Mucosa of gallbladder (tissue), 1 donor: ENCODE measurements around the gene MOB2. TPM values are rescaled to one million over a fixed set of nuclear protein-coding genes. Genes with fewer than 3 reads are reported as not detected.

Source experiments
- DNase-seq: peaks from one replicate; pipeline ENCODE4 v3.0.0-alpha.2; 2020; ENCODE audit warnings: low spot score
- total RNA-seq: library from RNA; stranded (reverse); gene quantifications from one replicate; pipeline ENCODE4 v1.2.1, GENCODE V29; 2021
- donor health status: DM: no; HTN: no; CAD: no.

MOB2 gene
- total RNA-seq, 1 donor from 2014 or later = 73.4 TPM

- no peak for DNase-seq
Observed at GRCh38 chr11:1504138-1504537, 17.6 kb upstream of the MOB2 start.

GRCh38 chr11:1503708-1504104 lies 17.1 kb upstream of the MOB2 start:
- DNase-seq = peak; percentile 33

GRCh38 chr11:1502954-1503707 lies 16.6 kb upstream of the MOB2 start:
- peak; percentile 40 for DNase-seq

- DNase-seq = no peak
Observed at GRCh38 chr11:1502168-1502953, 15.8 kb upstream of the MOB2 start.

GRCh38 chr11:1501421-1502167 lies 15.0 kb upstream of the MOB2 start:
- no peak for DNase-seq

- DNase-seq = no peak
Observed at GRCh38 chr11:1500466-1501420, 14.2 kb upstream of the MOB2 start.

- no peak for DNase-seq
Observed at GRCh38 chr11:1499899-1500298, 13.3 kb upstream of the MOB2 start.

- no peak for DNase-seq
Observed at GRCh38 chr11:1499261-1499890, 12.8 kb upstream of the MOB2 start.

GRCh38 chr11:1498262-1498661 lies 11.7 kb upstream of the MOB2 start:
- DNase-seq = no peak

- no peak for DNase-seq
Observed at GRCh38 chr11:1497600-1497999, 11.0 kb upstream of the MOB2 start.

- DNase-seq = no peak
Observed at GRCh38 chr11:1496761-1497095, 10.1 kb upstream of the MOB2 start.

- DNase-seq = no peak
Observed at GRCh38 chr11:1496091-1496760, 9.6 kb upstream of the MOB2 start.

GRCh38 chr11:1494650-1495049 lies 8.1 kb upstream of the MOB2 start:
- no peak for DNase-seq

GRCh38 chr11:1493650-1494244 lies 7.2 kb upstream of the MOB2 start:
- no peak for DNase-seq

GRCh38 chr11:1491379-1491778 lies 4.8 kb upstream of the MOB2 start:
- no peak for DNase-seq

GRCh38 chr11:1490651-1491050 lies 4.1 kb upstream of the MOB2 start:
- no peak for DNase-seq

- DNase-seq = no peak
Observed at GRCh38 chr11:1488575-1489180, 2.1 kb upstream of the MOB2 start.

GRCh38 chr11:1487851-1488574 lies 1.4 kb upstream of the MOB2 start:
- DNase-seq = no peak
